Stimulated activated CD4-positive, alpha-beta T cell treated with anti-CD3 and anti-CD28 coated beads, TNF-alpha, amount 100 ng/mL, for 1 hour (primary cell): ENCODE data around the gene ADPRHL1.

ENCODE experiments used
- DNase-seq, 3 donors: peaks; one replicate each; pipeline ENCODE4 v3.0.0-alpha.2; 2020; ENCODE audit warnings: low read depth in 3 of 3, low spot score in 1 of 3

Gene ADPRHL1

DNA sequence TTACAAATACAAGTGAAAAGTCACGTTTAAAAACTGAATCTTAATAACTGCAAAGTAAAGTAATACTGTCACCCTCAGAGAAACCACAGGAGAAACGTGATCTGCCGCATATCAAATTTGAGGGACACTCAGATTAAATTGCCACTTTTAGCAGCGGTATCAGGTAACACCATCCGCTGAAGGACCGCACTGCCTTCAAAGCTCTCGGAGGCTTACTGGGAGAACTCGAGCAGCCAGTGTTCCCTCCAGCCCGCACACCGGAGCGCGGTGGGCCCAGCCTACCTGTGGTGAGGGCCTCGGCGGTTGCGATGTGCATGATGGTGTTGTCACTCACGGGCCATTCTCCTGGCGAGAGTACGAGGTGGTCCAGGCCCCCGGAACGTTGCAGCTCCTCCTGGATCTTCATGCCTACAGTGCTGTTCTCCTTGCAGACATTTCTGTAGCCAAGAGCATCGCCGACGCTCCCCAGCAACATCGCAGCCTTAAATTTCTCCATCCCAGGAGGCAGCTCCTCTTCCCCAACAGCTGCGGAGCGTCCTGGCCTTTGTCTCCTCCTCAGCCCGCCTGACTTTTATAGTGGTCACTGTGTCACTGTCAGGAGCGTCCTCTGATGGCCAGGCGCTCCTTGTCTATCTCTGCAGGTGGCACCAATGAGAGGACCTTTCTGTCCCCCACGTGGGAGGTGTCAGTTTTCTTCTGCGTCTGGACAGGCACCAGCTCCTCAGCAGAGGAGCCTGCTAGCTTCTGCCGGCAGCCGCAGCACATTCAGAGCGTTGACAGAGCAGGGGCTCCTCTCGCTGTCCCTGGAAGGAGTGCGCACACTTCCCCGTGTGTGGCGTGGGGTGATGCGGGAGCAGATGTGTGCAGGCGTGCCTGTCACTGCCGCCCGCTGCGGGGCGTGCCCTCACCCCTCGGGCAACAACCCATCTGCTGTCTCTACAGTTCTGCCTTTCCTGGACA lies at the start of gene ADPRHL1:
Gene ADPRHL1, minus strand, starts transcription at position 547 of the 960 bp plus-strand sequence. Its CDS starts 51 bp downstream, at position 496.
- DNase-seq = no peak

DNA sequence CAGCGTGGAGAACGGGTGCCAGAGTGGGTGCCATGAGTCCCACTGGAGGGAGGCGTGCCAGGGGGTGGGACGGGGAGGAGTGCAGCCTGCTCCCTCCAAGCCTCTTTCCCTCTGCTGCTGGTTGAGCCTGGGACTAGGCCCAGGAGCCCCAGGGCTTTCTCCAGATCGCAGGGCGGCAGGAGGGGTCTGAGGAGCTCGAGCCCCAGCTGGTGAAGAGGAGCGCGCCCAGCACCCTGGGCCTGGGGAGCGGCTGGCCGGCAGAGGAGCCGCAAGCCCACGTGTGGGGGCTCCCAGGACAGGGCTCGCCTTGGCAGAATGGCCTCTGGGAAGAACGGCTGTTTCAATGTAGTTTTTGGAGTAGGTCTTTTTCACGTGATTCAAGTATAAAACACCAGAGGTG lies 49.4 kb upstream of the ADPRHL1 start:
- DNase-seq = no peak

DNA sequence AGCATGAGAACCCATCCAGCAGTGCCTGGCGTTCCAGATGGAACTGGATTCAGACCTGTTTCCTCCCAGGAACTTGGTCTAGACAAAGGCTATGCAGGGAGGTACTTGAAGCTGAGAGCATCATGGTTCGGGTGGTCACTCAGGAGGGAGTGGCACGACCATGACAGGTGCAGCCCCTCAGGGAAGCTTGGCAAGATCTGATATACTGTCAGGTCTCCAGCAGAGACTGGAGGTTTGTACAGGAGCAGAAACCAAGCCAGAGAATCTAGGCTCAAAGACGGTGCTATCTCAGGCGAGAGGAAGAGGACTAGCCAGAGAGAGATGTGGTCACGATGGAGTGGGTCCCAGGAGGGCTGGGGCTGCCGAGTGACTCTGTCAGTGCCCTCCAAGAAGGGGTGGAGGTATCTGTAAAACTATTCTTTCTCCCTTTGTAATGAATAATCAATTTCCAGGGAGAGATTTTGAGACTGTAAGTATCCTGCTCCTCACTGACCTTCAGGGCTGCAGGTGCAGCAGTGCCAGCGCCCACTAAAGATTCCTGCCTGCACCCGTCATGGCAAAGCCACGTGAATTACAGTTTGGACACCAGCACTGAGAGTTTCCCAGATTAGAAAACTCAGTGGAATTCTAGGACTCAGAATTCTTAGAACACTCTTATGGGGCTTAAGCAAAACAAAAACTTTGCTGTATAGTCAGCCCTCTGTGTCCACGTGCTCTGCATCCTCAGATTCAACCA lies 47.4 kb upstream of the ADPRHL1 start:
- DNase-seq = no peak

DNA sequence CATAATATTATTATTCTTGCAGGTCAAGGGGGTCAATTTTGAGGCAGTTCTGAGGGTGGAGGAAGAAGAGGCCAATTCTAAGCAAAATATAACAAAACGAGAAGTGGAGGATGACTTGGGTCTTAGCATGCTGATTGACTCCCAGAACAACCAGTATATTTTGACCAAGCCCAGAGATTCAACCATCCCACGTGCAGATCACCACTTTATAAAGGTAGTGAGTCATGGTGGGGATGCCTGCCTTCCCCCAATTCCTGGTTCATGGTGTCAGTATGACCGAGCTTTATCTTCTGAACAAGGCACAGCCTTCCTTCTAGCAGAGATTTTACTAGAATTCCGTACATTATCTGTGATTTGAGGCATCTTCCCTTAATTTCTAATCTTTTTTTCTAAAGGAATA lies 46.6 kb upstream of the ADPRHL1 start:
- no peak for DNase-seq

DNA sequence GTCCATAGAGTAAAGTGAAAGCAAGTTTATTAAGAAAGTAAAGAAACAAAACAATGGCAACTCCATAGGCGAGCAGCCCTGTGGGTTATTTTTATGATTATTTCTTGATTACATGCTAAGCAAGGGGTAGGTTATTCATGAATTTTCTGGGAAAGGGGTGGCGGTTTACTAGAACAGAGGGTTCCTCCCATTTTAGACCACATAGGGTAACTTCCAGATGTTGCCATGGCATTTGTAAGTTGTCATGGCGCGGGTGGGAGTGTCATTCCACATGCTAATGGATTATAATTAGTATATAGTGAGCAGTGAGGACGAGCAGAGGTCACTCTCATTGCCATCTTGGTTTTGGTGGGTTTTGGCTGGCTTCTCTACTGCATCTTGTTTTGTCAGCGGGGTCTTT lies 45.6 kb upstream of the ADPRHL1 start:
- DNase-seq = no peak

DNA sequence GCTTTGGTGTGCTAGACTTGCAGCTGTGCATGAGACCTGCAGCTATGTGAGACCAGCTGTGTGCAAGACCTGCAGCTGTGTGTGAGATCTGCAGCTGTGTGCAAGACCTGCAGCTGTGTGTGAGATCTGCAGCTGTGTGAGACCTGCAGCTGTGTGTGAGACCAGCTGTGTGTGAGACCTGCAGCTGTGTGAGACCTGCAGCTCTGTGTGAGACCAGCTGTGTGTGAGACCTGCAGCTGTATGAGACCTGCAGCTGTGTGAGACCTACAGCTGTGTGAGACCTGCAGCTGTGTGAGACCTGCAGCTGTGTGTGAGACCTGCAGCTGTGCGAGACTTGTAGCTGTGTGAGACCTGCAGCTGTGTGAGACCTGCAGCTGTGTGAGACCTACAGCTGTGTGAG lies 43.9 kb upstream of the ADPRHL1 start:
- DNase-seq = no peak

DNA sequence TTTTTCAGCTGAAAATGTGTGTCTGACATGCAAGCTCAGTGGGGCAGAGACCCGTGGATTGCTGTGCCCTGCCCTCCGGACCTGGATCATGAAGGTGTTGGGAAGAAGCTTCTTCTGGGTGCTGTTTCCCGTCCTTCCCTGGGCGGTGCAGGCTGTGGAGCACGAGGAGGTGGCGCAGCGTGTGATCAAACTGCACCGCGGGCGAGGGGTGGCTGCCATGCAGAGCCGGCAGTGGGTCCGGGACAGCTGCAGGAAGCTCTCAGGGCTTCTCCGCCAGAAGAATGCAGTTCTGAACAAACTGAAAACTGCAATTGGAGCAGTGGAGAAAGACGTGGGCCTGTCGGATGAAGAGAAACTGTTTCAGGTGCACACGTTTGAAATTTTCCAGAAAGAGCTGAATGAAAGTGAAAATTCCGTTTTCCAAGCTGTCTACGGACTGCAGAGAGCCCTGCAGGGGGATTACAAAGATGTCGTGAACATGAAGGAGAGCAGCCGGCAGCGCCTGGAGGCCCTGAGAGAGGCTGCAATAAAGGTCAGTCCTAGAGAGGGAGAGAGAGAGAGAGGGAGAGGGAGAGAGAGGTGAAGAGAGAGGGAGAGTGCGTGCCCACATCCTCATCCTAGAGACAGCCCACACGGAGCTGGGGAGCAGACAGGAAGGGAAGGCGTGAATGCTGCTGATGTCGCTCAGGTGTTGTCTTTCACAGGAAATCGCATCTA lies 42.4 kb upstream of the ADPRHL1 start:
- DNase-seq = no peak

DNA sequence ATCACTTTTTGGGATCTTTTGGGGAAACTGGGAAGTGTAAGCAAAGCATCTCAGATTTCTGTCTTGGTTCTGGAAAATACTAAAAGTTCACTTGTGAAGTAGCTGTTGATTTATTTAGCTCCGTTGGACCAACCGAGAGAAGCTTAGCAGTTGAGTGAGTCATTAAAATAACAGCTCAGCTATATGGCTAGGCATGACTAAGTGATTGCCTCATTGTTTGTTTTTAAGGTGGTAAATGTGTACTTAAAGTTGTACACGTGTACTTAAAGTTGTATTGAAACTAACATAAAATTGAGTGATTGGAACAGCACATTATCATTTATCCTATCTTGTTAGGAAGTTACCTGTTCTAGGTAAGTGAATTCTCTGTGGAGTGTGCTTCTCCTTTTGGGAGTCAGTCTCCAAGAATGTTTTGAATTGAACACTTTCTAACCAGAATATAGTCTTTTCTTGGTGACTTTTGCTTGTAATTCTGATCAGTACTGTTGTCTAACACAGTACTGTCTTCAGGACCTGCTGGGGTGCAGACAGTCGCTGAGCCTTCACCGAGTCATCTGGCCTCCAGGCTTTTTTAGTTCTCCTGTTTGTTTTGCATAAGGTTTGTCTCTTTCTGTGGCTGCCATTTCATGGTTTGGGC lies 40.1 kb upstream of the ADPRHL1 start:
- no peak for DNase-seq

DNA sequence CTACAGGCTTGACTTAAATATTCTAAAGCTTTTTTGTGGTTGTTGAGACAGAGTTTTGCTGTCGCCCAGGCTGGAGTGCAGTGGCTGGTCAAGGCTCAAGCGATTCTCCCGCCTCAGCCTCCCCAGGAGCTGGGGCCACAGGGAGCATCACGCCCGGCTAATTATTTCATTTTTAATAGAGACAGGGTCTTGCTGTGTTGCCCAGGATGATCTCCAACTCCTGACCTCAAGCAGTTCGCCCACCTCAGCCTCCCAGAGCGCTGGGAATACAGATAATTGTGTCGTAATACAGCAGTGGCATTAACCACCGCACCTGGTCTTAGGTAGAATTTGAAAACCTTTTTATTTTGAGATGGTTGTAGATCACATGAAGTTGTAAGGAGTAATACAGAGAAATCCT lies 38.7 kb upstream of the ADPRHL1 start:
- DNase-seq = no peak

DNA sequence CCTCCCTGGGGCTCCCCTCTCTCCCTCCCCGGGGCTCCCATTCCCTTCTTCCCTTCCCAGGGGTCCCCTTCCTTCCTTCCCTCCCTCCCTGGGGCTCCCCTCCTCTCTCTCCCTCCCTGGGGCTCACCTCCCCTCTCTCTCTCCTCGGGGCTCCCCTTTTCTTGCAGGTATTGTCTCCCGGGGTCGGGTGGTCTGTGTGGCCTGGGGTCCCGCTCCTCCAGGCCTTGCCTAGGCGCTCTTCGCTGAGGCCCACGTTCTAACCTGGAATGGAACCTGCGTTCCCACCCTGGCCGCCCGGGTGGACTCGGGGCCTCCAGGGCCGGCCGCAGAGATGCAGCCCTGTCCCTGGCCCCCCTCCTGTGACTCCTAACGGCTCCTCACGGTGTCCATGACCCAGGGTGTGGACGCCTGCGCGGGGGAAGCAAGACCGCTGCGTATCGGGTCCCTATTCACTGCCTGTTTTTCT lies 38.2 kb upstream of the ADPRHL1 start:
- DNase-seq = no peak

DNA sequence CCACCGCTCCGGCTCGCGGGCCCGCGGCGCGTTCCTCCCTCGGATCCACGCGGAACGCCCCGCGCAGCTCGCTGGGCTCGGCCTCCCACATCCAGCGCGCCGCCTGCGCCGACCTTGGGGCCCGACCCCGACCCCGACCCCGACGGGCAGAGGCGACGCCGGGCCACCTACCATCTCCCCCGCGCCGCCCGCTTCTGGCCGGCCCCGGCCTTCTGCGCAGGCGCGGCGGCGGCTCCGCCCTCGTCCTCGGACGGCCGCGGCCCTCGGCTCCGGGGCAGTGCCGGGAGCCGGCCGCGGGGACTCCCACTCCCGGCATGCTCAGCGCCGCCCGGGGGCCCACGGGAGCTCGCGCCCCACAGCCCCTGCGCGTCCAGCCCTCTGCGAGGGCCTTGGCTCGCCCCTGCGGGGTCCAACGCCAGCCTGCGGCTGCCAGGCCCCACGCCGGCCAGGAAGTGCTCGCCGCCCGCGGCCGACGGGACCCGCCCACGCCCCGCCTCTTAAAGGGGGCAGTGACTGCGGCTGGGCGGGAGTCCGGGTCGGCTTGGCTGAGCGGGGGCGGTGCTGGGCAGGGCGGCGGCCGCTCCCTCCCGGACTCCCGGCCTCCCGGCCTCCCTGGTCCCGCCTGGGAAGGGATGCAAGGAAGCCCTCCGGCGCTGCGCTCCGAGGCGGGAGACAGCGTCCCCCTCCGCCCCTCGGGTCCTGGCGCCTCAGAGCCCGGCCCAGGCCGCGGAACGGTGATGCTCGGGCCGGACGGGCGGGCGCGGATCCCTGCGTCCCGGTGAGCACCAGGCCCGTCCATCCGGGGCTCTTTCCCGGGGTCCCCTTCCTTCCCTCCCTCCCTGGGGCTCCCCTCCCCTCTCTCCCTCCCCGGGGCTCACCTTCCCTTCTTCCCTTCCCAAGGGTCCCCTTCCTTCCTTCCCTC lies 37.5 kb upstream of the ADPRHL1 start, which contains the start of gene DCUN1D2:
Gene DCUN1D2, minus strand, starts transcription at position 216 of the 922 bp plus-strand sequence. Its CDS starts 42 bp downstream, at position 174.
- DNase-seq = peak; percentile 31 to 61 (median 46)

DNA sequence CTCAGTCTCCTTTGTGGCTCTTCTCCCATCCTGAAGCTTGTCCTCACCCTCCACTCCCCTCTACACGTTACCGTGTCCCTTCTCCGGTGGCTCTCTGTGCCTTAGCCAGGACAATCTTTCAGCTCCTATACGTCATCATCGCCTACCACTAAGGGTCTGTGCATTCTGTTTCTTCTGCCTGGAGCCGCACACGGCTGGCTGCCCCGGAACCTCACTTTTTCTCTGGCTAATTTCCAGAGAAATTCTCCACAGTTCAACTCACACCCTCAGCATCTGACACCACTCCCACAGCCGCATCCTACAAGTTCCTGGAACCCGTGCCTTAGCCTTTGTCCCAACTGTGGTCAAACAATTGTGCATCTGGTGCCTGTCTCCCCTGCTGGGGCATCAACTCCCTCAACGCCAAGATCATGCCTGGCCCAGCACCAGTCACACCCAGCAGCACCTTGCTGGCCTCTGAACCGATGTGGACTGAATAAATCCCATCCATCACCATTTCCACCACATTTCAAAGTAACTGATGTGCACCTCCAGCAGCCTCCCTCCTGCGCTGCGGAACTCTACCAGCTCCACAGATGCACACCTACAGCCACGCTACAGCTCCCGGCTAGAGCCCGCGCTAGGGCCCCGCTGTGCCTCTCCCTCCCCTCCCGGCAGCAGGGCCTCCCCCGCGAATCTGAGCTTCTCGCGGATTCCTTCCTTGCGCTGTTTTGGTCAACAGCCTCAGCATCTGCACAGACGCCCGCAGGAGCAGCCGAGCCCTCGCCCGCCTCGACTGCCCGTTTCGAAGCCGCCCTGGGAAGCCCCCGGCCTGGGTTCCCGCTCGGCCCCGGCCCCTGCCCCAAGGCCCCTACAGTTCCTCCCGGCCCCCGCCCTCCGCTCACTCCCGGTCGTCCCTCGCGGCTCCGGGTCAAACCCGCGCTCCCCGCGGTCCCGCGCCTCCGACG lies 36.5 kb upstream of the ADPRHL1 start:
- DNase-seq = peak in 1 of 3 donors; percentile 25

DNA sequence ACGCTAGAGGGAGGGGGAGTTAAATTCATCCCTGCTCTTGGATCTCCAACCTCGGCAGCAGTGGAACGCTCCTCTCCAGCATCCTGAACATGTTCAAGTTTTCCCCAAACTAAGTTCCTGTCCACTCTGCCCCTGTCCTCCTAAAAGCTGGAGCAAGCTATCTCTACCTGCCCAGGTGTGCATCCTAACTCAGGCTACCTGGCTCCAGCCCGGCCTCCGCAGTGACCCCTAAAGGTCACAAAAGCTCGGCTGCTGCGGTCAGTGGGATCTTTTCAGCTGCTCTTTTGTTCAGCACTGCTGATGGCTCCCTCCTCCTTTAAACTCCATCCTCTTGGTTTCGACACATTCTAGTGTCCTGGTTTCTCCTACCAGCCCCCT lies 35.9 kb upstream of the ADPRHL1 start:
- no peak for DNase-seq

DNA sequence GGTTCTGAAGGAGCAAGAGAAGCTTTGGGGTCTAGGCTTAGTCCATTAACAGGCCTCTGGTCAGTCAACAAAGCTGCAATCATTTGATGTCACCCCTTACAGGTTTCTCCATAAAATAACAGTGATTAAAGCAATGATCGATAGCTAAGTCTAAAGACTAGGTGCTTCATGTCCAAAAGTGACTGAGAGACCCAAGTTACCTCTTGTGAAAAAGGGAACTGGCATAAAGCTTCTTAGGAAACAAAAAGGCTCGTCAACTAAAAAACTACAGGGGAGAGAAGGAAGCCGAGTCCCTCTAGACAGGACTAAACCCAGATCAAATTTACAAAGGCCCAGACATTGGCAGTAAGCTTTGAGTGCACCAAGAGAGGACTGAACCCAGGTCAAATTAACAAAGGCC lies 35.0 kb upstream of the ADPRHL1 start:
- DNase-seq = no peak

DNA sequence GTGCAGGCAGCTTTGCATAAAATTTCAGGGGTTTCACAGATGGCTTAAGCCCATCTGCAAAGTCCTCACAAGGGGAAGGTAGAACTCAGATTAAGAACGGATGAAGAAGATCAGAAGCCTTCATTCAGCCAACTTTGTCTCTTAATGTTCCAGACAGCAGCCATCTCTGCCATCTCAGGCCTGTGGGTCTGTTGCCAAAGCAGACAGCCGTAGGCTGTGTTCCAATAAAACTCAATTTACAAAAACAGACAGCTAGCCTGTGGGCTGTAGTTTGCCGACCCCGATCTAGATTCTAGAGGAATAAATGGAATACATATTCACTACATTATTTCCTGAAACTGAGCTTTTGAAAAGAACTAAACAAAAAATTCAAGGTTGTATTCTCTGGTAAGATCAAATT lies 33.4 kb upstream of the ADPRHL1 start:
- no peak for DNase-seq

DNA sequence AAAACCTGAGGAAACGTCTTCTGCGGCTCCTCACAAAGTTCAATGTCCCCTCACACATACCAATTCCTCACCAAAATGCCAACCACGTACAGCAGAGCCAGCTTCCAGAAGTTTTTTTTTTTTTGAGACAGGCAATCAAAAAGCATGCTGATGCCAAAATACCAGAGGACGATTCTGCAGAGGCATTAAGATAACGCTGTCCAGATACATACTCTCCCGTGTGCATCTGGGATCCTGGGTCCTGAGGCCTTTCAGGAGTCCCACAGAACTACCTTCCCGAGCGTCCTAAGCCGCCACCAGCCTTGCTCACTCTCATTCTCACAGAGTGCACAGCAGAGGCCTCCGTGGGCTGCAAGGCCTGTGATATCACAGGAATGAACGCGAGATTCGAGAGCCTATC lies 32.3 kb upstream of the ADPRHL1 start:
- DNase-seq = no peak

DNA sequence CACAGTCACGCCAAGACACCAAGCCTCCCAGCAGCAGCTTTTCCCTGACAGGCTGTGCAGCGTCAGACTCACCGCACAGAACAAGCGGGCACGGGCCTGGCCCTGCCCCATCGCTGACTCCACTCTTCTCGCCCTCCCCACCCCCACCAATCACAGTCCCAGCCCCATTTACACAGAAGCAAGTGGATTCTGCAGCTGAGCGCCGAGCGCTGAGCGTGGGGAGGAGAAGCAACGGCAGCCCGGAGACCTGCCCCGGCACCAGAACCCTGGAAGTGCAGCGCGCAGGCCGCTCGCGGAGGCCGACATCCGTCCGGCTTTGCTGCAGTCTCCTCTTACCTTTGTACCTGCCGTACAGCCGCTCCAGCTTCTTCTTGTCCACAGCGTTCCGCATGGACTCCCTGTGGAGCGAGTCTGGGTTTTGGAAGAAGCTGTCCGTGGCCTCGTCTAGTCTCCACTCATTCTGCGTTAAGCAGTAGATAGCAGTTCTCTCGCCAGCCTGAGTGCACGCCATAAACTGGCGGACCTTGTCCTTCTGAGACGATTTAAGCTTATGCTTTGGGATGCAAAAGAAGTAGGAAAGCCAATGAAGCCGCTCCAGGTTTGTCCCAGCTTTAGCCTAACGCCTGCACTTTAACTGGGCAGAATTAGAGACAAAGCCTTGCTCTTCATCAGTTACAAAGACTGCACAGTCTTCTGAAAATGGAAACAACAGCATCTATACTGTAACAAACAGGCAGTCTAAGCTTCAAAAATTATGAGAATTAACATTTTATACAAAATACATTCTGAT lies 30.4 kb upstream of the ADPRHL1 start:
- DNase-seq = no peak

DNA sequence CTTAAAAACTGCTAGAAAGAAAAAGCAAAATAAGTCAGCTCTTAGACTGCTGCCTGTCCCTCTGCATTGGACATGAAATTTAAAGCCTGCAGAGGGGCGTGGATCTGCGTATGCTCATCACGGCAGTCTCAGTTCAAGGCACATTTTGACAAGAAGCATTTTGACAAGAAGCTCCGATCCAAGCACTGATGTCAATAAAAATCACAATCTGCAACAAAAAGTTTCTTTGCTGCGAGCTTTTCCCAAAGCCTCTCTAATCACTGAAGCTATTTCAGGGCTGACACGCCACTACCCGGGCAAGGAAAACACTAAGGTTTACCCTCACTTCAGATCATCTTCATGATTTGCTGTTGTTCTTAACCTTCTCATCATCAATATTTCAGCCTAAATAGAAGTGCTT lies 29.8 kb upstream of the ADPRHL1 start:
- DNase-seq = no peak
